ENCODE results near the gene NOC2L. TPM values are rescaled to one million over a fixed set of nuclear protein-coding genes. Genes with fewer than 3 reads are reported as not detected.

The NOC2L gene
- total RNA-seq, 1 donor from 2014 or later, result 33.2 TPM

GRCh38 chr1:938711-939489 is 20.2 kb downstream of the NOC2L start:
- peaks cover 13 to 21% of the 10 kb centered on the region in 2 donors for H3K4me1 ChIP-seq
- no peak for TF ChIP-seq CTCF (IDR thresholded peaks at IDR 0.05)
- intact Hi-C loops (cut with DNase I), result loop anchor here (2.0 kb wide), 1 partner anchor 34 kb away; no protein-coding TSS in a partner anchor
- no peak for DNase-seq (ENCODE audit: low spot score in 2 of 2)
- no peaks in the 10 kb centered on the region for H3K9me3 ChIP-seq
- no peak overlapping the region for H3K4me3 ChIP-seq
- no peaks in the 10 kb centered on the region for H3K36me3 ChIP-seq
- peaks cover 12% of the 10 kb centered on the region for H3K27me3 ChIP-seq
- H3K27ac ChIP-seq, result no peak overlapping the region

GRCh38 chr1:938088-938683 is 20.9 kb downstream of the NOC2L start:
- Histone ChIP-seq H3K4me1 (peaks cover 13 to 21% of the 10 kb centered on the region in 2 donors), H3K27me3 (peaks cover 12% of the 10 kb centered on the region), H3K36me3 (no peaks in the 10 kb centered on the region), H3K27ac (no peak overlapping the region), H3K9me3 (no peaks in the 10 kb centered on the region), H3K4me3 (no peak overlapping the region)
- intact Hi-C loops (cut with DNase I), result loop anchor here (2.0 kb wide), 1 partner anchor 33 kb away; no protein-coding TSS in a partner anchor
- no peak for DNase-seq (ENCODE audit: low spot score in 2 of 2)
- TF ChIP-seq CTCF (IDR thresholded peaks at IDR 0.05), result peak; percentile 20 to 34 (median 25)

- H3K4me3 ChIP-seq, result no peak overlapping the region
- no peak for DNase-seq (ENCODE audit: low spot score in 2 of 2)
- peaks cover 11% of the 10 kb centered on the region for H3K27me3 ChIP-seq
- no peak for TF ChIP-seq CTCF (IDR thresholded peaks at IDR 0.05)
- intact Hi-C loops (cut with DNase I), result no loop called here
- H3K9me3 ChIP-seq, result no peaks in the 10 kb centered on the region
- H3K27ac ChIP-seq, result no peak overlapping the region
- H3K4me1 ChIP-seq, result peaks cover 13 to 21% of the 10 kb centered on the region in 2 donors
- H3K36me3 ChIP-seq, result no peaks in the 10 kb centered on the region
Observed at GRCh38 chr1:937521-937920, 21.5 kb downstream of the NOC2L start.

GRCh38 chr1:936348-937264 is 22.4 kb downstream of the NOC2L start:
- no peak for DNase-seq (ENCODE audit: low spot score in 2 of 2)
- Histone ChIP-seq H3K4me3 (no peak overlapping the region), H3K27ac (no peak overlapping the region), H3K36me3 (no peaks in the 10 kb centered on the region), H3K27me3 (peaks cover 3% of the 10 kb centered on the region), H3K4me1 (peaks cover 13 to 16% of the 10 kb centered on the region in 2 donors), H3K9me3 (no peaks in the 10 kb centered on the region)
- no peak for TF ChIP-seq CTCF (IDR thresholded peaks at IDR 0.05)
- intact Hi-C loops (cut with DNase I), result no loop called here

GRCh38 chr1:935751-936231 is 23.3 kb downstream of the NOC2L start:
- H3K27ac ChIP-seq, result no peak overlapping the region
- no peaks in the 10 kb centered on the region for H3K9me3 ChIP-seq
- no peak for TF ChIP-seq CTCF (IDR thresholded peaks at IDR 0.05)
- H3K4me3 ChIP-seq, result no peak overlapping the region
- peaks cover 3% of the 10 kb centered on the region for H3K27me3 ChIP-seq
- peaks cover 7 to 10% of the 10 kb centered on the region in 2 donors for H3K4me1 ChIP-seq
- no peaks in the 10 kb centered on the region for H3K36me3 ChIP-seq
- DNase-seq (ENCODE audit: low spot score in 2 of 2), result no peak
- intact Hi-C loops (cut with DNase I), result no loop called here
